C4-2B (cell line): ENCODE results near the gene PROK1.
"Not testable (repeated sequence)": the region's sequence is repeated elsewhere in the genome, so short reads cannot be mapped to it uniquely, and the experiment has no call there.

Experiments used
- H3K27ac ChIP-seq: fragments of 450-650 bp; 2 replicates; pipeline ENCODE4 v1.5.1; 2017
- ZFX ChIP-seq: fragments of 450-650 bp; IDR thresholded peaks from 2 replicates; pipeline ENCODE4 v1.6.1; 2017
- TF ChIP-seq, protein P1 (sequence below): fragments of 450-650 bp; conservative IDR thresholded peaks from 2 replicates; pipeline ENCODE4 v1.5.1; 2017; ENCODE audit warnings: mild to moderate bottlenecking

The PROK1 gene

DNA sequence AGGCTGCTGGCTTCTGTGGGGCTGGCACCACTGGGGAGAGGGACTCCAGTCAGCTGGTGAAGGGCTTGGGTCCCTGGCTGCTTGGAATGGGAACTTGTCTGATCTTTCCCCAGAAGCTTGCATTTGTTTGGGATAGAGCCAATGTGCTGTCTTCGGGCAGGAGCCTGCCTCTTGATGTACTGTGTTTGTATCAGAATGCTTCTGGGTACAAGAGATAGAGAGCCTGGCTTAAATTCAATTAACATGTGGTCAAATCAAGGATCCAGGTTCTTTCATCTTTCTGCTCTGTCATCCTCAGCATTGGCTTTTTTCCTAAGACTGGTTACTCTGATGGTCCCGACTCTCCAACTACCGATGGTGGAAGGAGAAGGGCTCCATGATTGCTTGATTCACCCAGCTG is 16.0 kb upstream of the PROK1 start:
- H3K27ac ChIP-seq = no peak overlapping the region
- no peak for TF ChIP-seq ZFX
- TF ChIP-seq, protein P1, sequence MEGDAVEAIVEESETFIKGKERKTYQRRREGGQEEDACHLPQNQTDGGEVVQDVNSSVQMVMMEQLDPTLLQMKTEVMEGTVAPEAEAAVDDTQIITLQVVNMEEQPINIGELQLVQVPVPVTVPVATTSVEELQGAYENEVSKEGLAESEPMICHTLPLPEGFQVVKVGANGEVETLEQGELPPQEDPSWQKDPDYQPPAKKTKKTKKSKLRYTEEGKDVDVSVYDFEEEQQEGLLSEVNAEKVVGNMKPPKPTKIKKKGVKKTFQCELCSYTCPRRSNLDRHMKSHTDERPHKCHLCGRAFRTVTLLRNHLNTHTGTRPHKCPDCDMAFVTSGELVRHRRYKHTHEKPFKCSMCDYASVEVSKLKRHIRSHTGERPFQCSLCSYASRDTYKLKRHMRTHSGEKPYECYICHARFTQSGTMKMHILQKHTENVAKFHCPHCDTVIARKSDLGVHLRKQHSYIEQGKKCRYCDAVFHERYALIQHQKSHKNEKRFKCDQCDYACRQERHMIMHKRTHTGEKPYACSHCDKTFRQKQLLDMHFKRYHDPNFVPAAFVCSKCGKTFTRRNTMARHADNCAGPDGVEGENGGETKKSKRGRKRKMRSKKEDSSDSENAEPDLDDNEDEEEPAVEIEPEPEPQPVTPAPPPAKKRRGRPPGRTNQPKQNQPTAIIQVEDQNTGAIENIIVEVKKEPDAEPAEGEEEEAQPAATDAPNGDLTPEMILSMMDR = no peak

DNA sequence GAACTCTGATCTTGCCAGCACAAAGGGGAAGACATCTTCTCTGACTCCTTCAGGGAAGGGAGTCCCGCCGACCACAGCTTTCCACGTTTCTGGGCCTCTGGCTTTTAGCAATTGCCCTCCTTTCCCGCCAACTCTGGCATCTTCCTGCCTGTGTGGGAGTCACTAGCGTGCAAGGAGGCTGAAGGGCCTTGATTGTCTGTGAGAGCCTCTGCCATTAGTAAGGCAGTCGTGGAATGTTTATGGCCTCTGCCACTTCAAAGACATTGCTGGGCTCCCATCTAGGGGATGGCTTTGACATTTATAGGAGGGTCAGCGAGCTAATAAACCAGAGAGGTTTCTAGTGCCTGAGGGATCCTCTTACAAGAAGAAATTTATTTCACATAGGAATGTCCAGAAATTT is 14.3 kb upstream of the PROK1 start:
- no peak overlapping the region for H3K27ac ChIP-seq
- TF ChIP-seq, protein P1 = no peak

DNA sequence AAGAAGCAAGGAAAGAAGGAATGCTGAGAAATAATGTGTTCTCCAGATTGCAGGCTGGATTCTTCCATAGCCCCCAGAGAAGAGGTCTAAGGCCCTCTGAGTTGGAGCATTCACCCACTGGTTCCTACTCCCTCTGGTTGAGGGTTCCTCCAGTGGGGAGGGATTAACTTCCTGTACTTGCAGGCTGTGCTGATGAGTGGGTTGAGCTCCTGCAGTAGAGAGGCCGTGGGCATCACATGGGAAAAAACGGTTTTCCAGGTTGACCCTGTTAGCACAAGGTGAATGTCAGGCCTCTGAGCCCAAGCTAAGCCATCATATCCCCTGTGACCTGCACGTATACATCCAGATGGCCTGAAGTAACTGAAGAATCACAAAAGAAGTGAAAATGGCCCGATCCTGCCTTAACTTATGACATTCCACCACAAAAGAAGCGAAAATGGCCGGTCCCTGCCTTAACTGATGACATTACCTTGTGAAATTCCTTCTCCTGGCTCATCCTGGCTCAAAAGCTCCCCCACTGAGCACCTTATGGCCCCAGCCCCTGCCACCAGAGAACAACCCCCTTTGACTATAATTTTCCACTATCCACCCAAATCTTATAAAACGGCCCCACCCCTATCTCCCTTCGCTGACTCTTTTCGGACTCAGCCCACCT is 13.2 kb upstream of the PROK1 start:
- not testable (repeated sequence) for H3K27ac ChIP-seq

DNA sequence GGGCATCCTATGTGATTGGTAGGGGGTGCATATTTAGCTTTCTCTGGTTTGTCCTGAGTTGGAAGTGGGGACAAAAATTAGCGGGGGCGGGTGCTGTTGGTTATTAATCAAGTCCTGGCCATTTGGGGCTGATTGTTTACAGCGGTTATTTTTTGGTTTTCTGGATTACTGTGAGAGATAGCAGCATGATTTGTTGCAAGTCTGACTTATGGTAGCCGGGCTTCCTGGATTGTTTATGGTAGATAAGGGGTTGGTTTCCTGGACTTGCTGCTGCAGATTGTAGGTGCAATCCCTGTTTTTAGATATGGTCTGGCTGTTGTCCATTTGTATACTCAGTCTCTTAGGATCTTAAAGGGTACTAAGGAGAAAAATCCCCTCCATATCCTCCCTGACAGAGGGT is 12.1 kb upstream of the PROK1 start:
- TF ChIP-seq ZFX = no peak
- TF ChIP-seq, protein P1 = no peak
- no peak overlapping the region for H3K27ac ChIP-seq

DNA sequence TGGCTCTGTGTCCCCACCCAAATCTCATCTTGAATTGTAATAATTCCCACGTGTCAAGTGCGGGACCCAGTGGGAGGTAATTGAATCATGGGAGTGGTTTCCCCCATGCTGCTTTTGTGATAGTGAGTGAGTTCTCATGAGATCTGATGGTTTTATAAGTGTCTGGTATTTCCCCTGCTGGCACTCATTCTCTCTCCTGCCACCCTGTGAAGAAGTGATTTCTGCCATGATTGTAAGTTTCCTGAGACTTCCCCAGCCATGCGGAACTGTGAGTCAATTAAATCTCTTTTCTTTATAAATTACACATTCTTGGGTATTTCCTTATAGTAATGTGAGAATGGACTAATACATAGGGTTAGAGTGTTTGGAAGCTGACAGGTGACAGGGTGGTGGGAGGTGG is 11.1 kb upstream of the PROK1 start:
- H3K27ac ChIP-seq = not testable (repeated sequence)

DNA sequence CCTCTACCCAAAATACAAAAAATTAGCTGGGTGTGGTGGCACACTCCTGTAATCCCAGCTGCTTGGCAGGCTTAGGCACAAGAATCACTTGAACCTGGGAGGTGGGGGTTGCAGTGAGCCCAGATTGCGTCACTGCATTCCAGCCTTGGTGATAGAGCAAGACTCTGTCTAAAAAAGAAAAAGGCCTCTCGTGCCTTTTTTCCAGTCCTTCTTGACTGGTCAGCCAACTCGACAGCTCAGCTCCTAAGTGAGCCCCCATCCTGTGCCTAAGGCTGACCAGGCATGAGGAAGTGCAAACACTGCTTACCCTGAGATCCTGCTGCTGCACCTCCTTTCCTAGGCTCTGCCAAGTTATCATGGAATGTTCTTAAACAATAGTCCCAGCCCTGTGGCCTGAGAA is 10.1 kb upstream of the PROK1 start:
- H3K27ac ChIP-seq = no peak overlapping the region
- TF ChIP-seq, protein P1 = no peak
- no peak for TF ChIP-seq ZFX

DNA sequence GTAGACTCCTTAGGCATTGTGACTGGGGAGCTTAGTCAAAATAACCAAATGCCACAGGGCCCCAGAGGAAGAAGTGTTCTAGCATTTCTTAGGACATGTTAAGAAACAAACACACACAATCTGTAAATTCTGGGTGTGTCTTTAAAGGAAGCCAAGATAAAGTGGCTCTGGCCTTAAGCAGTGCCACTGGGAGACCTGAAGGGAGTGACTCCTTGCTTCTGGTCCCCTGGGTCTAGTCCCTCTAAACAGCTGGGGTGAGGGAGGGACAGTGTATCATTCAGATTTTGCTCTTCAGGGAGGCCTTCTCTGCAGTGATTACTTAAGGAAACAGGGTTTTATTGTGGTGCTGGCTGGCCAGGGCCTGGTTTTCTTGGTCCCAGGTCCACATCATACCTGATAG is 9.1 kb upstream of the PROK1 start:
- H3K27ac ChIP-seq = no peak overlapping the region
- TF ChIP-seq, protein P1 = no peak
- TF ChIP-seq ZFX = no peak

DNA sequence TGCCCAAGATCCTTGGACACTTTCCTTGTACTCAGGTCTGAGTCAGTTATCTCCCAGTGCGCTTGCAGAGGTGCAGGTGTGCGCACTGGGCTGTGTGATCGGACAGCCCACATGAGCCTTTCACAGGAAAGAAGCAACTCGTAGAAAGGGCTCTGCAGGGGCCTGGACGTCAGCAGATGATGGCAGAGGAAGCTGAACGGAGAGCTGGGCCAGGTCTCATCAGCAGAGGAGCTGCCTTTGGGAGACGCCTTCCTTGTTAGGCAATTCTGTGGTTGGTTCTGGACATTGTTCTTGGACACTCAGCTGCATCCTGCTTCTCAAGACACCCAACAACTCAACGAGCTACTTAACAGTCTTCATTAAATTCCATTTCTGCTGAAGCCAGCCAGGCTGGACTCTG is 7.5 kb upstream of the PROK1 start:
- no peak for TF ChIP-seq ZFX
- TF ChIP-seq, protein P1 = no peak
- no peak overlapping the region for H3K27ac ChIP-seq

DNA sequence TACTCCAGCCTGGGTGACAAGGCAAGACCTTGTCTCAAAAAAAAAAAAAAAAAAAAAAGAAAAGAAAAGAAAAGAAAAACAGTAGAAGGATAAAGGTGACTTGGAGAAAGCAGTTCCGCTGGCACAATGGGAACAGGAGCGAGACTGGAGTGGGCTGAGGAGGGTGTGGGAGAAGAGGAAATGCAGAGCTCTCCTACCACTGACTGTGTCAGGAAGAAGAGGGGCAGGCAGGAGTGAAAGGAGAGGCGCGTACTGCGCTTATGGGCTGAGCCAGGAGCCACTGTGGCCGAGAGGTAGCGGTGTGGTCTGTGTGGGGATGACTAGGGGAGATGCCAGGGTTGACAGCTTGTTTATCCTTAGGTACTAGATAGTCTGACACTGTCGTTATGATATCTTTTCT is 6.4 kb upstream of the PROK1 start:
- TF ChIP-seq, protein P1 = no peak
- TF ChIP-seq ZFX = no peak

More for the DNA sequence above, 6.4 kb upstream of the PROK1 start:
- no peak overlapping the region for H3K27ac ChIP-seq
